Ishikawa (cell line): ENCODE data around the gene DEFB129.

Experiments
- CEBPB ChIP-seq: IDR thresholded peaks from 2 replicates; pipeline ENCODE4 v1.6.1; 2012
- CREB1 ChIP-seq: IDR thresholded peaks from 2 replicates; pipeline ENCODE4 v1.6.1; 2012; ENCODE audit warnings: low read depth
- EP300 ChIP-seq: IDR thresholded peaks from 2 replicates; pipeline ENCODE4 v1.6.1; 2012; ENCODE audit warnings: borderline replicate concordance
- RAD21 ChIP-seq: IDR thresholded peaks from 2 replicates; pipeline ENCODE4 v1.6.1; 2012; ENCODE audit warnings: low read depth
- TAF1 ChIP-seq: IDR thresholded peaks from 2 replicates; pipeline ENCODE4 v1.6.1; 2012; ENCODE audit warnings: low read depth, mild to moderate bottlenecking
- YY1 ChIP-seq: IDR thresholded peaks from 2 replicates; pipeline ENCODE4 v1.6.1; 2012; ENCODE audit warnings: low read depth

GRCh38 chr20:208942-209566 is 18.0 kb upstream of the DEFB129 start:
- no peak for TF ChIP-seq YY1
- no peak for TF ChIP-seq TAF1
- TF ChIP-seq CREB1: no peak
- TF ChIP-seq EP300: no peak
- TF ChIP-seq CEBPB: no peak
- TF ChIP-seq RAD21: peak; percentile 66
